ENCODE data around the gene RRAD.
"Not testable (repeated sequence)": the region's sequence is repeated elsewhere in the genome, so short reads cannot be mapped to it uniquely, and the experiment has no call there.

The RRAD gene, protein sequence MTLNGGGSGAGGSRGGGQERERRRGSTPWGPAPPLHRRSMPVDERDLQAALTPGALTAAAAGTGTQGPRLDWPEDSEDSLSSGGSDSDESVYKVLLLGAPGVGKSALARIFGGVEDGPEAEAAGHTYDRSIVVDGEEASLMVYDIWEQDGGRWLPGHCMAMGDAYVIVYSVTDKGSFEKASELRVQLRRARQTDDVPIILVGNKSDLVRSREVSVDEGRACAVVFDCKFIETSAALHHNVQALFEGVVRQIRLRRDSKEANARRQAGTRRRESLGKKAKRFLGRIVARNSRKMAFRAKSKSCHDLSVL

DNA sequence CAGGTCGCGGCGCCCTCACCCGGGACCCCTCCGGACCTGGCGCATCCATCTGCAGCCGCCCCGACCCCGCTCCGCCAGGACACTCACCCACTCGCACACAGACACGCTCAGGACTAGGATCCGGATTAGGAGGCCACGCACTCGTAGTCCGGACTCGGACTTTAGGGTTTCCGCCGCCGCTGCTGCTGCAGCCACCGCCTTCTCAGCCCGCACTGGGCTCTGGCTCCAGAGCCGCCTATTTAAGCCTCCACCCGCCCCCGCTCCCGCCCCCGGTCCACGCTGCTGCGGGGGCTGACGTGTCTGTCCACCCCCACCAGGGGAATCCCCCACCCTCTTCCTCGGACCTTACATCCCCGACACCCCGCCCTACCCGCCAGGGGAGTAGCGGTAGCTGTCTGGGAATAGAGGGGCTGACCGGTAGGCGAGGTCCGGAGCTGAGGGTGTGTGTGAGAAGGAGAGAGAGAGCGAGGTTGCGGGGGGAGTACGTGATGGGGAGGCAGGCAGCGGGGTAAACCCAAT lies at the start of gene RRAD:
Gene RRAD (minus strand): TSS at position 214 of the 519 bp plus-strand sequence. CDS start 356 bp downstream, outside the sequence.
- DNase-seq = peak in 1 of 2 experiments; percentile 61
- TF ChIP-seq GATA1 (IDR thresholded peaks at IDR 0.05; ENCODE audit: low read depth, low read length) (no peak), POLR2A (IDR thresholded peaks at IDR 0.05; ENCODE audit: low read length) (peak; percentile 33)

DNA sequence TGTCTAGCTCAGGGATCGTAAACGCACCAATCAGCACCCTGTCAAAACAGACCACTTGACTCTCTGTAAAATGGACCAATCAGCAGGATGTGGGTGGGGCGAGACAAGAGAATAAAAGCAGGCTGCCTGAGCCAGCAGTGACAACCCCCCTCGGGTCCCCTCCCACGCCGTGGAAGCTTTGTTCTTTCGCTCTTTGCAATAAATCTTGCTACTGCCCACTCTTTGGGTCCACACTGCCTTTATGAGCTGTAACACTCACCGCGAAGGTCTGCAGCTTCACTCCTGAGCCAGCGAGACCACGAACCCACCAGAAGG lies 49.6 kb upstream of the RRAD start:
- not testable (repeated sequence) for DNase-seq

DNA sequence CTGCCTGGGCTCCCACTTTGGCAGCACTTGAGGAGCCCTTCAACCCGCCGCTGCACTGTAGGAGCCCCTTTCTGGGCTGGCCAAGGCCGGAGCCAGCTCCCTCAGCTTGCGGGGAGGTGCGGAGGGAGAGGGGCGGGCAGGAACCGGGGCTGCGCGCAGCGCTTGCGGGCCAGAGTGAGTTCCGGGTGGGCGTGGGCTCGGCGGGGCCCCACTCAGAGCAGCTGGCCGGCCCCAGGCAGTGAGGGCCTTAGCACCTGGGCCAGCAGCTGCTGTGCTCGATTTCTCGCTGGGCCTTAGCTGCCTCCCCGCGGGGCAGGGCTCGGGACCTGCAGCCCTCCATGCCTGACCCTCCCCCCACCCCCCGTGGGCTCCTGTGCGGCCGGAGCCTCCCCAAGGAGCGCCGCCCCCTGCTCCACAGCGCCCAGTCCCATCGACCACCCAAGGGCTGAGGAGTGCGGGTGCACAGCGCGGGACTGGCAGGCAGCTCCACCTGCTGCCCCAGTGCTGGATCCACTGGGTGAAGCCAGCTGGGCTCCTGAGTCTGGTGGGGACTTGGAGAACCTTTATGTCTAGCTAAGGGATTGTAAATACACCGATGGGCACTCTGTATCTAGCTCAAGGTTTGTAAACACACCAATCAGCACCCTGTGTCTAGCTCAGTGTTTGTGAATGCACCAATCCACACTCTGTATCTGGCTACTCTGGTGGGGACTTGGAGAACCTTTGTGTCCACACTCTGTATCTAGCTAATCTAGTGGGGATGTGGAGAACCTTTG lies 49.0 kb upstream of the RRAD start:
- DNase-seq = not testable (repeated sequence)

DNA sequence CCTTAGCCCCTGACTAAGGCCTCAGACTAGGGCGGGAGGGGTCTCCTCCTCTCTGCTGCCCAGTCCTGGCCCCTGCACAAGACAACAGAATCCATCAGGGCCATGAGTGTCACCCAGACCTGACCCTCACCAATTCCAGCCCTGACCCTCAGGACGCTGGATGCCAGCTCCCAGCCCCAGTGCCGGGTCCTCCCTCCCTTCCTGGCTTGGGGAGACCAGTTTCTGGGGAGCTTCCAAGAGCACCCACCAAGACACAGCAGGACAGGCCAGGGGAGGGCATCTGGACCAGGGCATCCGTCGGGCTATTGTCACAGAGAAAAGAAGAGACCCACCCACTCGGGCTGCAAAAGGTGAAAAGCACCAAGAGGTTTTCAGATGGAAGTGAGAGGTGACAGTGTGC lies 48.4 kb upstream of the RRAD start:
- TF ChIP-seq GATA1 (IDR thresholded peaks at IDR 0.05; ENCODE audit: low read depth, low read length) (no peak), POLR2A (IDR thresholded peaks at IDR 0.05; ENCODE audit: low read length) (no peak)
- DNase-seq = no peak

DNA sequence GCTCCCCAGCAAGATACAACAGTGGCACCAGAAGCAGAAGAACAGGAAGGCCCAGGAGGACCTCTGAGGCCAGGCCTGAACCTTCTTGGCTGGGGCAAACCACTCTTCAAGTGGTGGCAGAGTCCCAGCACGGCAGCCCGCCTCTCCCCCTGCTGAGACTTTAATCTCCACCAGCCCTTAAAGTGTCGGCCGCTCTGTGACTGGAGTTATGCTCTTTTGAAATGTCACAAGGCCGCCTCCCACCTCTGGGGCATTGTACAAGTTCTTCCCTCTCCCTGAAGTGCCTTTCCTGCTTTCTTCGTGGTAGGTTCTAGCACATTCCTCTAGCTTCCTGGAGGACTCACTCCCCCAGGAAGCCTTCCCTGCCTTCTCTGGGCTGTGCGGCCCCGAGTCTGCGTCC lies 47.6 kb upstream of the RRAD start:
- DNase-seq = no peak
- TF ChIP-seq GATA1 (IDR thresholded peaks at IDR 0.05; ENCODE audit: low read depth, low read length) (no peak), POLR2A (IDR thresholded peaks at IDR 0.05; ENCODE audit: low read length) (no peak)

DNA sequence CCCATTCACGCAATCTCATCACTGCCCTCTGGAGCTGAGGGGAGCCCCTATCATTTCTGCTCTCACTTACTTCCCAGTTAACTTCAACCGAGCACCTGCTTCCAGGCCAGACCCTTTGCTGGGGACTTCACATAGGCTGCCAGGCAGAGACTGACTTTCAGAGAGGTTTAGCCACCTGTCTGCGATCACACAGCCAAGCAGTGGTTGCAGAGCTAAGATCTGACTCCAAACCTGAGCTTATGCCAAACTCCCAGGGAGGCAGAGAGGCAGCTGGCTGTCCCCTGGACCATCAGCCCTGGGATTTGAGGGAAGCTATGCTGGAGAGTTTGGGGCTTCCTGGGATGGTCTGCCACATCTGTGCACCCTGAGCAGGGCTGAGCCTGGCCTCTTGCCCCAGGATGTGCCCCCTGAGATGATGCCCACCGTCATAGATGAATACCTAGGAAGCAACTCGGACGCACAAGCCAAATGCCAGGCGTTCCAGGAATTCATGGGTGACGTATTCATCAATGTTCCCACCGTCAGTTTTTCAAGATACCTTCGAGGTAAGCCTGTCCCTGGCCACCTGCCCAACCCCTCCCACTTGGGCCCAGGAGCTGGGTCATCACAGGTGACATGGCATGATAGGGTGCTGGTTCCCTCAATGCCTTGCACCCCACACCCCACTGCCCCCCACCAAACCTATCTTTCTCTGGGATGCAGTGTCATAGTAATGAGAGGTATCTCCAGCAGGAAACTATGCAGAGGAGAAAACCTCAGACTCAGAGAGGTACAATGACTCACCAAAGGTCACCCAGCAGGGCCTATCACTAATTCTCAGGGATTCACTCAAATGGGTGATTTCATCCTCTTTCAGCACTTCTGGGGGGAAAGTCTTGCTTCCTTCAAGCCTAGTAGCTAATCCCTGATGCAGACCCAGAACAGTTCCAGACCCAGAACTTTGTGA lies 45.7 kb upstream of the RRAD start:
- DNase-seq = no peak
- TF ChIP-seq POLR2A (IDR thresholded peaks at IDR 0.05; ENCODE audit: low read length) = no peak
- no peak for TF ChIP-seq GATA1 (IDR thresholded peaks at IDR 0.05; ENCODE audit: low read depth, low read length)

DNA sequence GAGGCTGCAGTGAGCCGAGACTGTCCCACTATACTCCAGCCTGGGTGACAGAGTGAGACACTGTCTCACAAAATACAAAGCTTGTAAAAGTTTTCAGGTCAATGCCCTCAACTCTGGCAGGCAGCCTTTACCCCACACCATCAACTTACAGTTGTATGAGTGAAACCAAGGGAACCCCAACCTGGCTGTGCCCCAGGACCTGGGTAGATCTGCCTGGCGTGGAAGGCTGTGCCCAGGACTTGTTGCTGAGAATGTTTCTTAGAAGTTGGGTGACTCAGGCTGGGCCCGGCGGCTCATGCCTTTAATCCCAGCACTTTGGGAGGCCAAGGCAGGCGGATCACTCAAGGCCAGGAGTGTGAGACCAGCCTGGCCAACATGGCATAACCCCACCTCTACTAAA lies 43.5 kb upstream of the RRAD start:
- TF ChIP-seq GATA1 (IDR thresholded peaks at IDR 0.05; ENCODE audit: low read depth, low read length) = no peak
- TF ChIP-seq POLR2A (IDR thresholded peaks at IDR 0.05; ENCODE audit: low read length) = no peak

DNA sequence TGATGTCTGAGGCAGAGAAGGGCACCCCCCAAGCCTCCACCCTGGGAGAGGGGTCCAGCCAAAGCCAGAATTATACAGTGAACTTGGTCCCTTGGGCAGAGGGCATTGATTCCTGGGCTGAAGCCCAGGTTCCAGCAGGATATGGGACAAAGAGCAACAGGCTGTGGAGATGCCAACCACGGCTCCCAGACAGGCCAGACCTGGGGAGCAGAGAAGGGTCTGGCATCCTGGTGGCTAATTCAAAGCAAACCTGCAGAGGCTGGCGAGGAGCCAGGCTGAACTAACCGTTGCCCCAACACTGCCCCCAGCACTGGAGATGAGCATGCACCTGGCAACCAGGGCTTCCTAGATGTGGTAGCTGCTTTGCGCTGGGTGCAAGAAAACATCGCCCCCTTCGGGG lies 38.7 kb upstream of the RRAD start:
- TF ChIP-seq GATA1 (IDR thresholded peaks at IDR 0.05; ENCODE audit: low read depth, low read length) (no peak), POLR2A (IDR thresholded peaks at IDR 0.05; ENCODE audit: low read length) (no peak)
- DNase-seq = no peak

More for the DNA sequence above, 43.5 kb upstream of the RRAD start:
- no peak for DNase-seq

DNA sequence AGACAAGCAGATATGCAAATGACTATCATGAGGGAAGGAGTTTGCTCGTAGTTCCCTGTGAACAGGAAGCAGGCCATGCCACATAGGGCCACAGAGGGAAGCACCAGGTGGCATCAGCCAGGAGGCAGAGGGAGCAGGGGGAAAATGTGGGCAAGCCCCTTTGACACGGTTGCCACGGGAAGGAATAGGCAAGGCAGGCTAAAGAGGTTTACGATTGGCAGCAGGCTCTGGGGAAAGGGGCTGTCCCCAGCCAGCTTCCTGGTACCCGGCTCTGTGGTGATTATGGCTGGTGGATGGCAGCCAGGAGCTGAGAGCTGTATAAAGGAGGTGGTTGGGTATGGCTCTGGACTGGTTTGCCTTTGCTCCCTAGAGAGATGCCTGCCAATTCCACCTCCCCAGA lies 36.6 kb upstream of the RRAD start:
- DNase-seq = no peak
- TF ChIP-seq POLR2A (IDR thresholded peaks at IDR 0.05; ENCODE audit: low read length) (no peak), GATA1 (IDR thresholded peaks at IDR 0.05; ENCODE audit: low read depth, low read length) (no peak)

DNA sequence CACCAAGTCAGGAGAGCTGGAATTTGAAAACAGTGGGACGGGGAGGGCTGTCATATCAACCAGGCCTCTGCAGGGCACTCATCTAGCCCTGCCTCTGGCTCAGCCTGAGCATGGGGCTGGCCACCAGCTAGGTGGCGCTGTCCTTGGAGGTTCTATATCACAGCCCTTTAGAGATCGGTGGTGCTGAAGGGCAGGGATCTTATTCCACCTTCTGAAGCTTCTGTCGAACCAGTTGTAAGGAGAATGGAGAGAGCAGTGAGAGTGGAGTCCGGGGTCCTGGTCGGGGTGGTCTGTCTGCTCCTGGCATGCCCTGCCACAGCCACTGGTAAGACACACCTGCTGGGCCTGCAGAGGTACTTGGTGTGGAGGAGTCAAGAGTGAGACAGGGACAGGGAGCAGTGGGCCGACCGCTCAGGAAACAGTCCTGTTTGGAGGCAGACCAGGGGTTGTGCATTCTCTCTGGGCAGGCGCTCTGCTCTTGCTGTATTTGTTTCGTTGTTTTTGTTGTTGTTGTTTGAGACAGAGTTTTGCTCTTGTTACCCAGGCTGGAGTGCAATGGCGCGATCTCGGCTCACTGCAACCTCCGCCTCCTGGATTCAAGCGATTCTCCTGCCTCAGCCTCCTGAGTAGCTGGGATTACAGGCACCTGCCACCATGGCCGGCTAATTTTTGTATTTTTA lies 35.9 kb upstream of the RRAD start, which contains the start of gene CES3:
Gene CES3 (plus strand): TSS at position 202 of the 680 bp plus-strand sequence. CDS start 42 bp downstream, at position 244.
- peak; percentile 68 to 75 for DNase-seq
- TF ChIP-seq GATA1 (IDR thresholded peaks at IDR 0.05; ENCODE audit: low read depth, low read length) = no peak
- no peak for TF ChIP-seq POLR2A (IDR thresholded peaks at IDR 0.05; ENCODE audit: low read length)

DNA sequence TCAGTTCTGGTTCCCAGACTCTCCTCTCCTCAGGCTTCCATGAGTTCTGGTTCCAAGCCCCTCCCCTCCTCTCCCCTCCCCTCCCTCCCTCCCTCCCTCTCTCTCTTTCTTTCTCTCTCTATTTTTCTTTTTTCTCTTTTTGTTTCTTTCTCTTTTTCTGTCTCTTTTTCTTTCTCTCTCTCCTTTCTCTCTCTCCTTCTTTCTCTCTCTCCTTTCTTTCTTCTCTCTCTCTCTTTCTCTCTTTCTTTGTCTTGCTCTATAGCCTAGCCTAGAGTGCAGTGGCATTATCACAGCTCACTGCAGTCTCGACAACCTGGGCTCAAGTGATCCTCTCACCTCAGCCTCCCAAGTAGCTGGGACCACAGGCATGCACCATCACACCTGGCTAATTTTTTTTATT lies 34.9 kb upstream of the RRAD start:
- TF ChIP-seq GATA1 (IDR thresholded peaks at IDR 0.05; ENCODE audit: low read depth, low read length) (no peak), POLR2A (IDR thresholded peaks at IDR 0.05; ENCODE audit: low read length) (no peak)
- no peak for DNase-seq

DNA sequence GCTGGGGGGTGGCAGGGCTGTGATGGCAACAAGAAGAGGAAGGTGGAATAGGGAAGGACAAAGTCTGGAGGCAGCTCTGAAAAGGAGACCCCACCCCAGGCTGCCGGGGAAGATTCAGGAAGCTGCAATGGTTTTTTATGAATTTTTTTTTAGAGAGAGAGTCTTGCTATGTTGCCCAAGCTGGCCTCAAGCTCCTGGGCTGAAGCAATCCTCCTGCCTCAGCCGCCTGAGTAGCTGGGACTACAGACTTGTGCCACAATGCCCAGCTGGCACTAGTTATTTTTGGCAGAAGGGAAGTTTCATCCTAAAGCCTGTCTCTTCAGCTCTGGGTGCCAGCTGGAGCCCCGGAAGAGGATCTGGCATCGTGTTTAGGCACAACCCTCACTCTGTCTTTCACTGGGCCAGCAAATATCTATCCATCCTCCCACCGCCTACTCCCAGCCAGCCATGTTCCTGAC lies 34.4 kb upstream of the RRAD start:
- no peak for TF ChIP-seq POLR2A (IDR thresholded peaks at IDR 0.05; ENCODE audit: low read length)
- TF ChIP-seq GATA1 (IDR thresholded peaks at IDR 0.05; ENCODE audit: low read depth, low read length) = no peak
- no peak for DNase-seq

Measured in erythroblast (primary cell).